ENCODE results near the gene ELF1.

DNA sequence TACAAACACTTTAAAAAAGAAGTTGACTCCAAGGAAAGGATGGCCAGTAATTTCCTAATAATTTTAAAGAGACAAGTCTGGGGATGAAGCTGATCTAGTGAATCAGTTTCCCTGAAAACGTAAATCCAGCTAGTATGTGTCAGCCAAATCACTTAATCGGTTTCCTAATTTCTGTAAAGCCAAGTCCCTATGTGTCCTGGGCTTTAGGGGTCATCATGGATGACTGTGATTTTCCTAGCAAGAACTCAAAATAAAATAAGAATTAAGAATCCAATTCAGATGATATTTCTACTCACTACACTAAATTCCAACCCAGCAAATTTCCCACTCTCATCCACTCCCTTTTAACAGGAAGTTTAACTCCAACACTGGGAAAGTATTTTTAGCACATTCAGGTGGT lies 35.9 kb downstream of the ELF1 start:
- no peak for TF ChIP-seq CTCF (IDR thresholded peaks at IDR 0.05)
- TF ChIP-seq, protein P1, sequence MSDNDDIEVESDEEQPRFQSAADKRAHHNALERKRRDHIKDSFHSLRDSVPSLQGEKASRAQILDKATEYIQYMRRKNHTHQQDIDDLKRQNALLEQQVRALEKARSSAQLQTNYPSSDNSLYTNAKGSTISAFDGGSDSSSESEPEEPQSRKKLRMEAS (IDR thresholded peaks at IDR 0.05; ENCODE audit: low read depth) = no peak
- no peak for TF ChIP-seq RFX5 (IDR thresholded peaks at IDR 0.05; ENCODE audit: low read length)
- TF ChIP-seq SMC3 (IDR thresholded peaks at IDR 0.05; ENCODE audit: low read depth, low read length) = no peak
- no peak for TF ChIP-seq USF2 (IDR thresholded peaks at IDR 0.05; ENCODE audit: borderline replicate concordance, low read depth, low read length)
- TF ChIP-seq, protein P2, sequence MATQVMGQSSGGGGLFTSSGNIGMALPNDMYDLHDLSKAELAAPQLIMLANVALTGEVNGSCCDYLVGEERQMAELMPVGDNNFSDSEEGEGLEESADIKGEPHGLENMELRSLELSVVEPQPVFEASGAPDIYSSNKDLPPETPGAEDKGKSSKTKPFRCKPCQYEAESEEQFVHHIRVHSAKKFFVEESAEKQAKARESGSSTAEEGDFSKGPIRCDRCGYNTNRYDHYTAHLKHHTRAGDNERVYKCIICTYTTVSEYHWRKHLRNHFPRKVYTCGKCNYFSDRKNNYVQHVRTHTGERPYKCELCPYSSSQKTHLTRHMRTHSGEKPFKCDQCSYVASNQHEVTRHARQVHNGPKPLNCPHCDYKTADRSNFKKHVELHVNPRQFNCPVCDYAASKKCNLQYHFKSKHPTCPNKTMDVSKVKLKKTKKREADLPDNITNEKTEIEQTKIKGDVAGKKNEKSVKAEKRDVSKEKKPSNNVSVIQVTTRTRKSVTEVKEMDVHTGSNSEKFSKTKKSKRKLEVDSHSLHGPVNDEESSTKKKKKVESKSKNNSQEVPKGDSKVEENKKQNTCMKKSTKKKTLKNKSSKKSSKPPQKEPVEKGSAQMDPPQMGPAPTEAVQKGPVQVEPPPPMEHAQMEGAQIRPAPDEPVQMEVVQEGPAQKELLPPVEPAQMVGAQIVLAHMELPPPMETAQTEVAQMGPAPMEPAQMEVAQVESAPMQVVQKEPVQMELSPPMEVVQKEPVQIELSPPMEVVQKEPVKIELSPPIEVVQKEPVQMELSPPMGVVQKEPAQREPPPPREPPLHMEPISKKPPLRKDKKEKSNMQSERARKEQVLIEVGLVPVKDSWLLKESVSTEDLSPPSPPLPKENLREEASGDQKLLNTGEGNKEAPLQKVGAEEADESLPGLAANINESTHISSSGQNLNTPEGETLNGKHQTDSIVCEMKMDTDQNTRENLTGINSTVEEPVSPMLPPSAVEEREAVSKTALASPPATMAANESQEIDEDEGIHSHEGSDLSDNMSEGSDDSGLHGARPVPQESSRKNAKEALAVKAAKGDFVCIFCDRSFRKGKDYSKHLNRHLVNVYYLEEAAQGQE (IDR thresholded peaks at IDR 0.05; ENCODE audit: low read depth, low read length) = no peak
- TF ChIP-seq MXI1 (IDR thresholded peaks at IDR 0.05; ENCODE audit: low read depth, low read length) = no peak
- TF ChIP-seq YY1 (IDR thresholded peaks at IDR 0.05; ENCODE audit: low read depth) = no peak

Measured in SK-N-SH (cell line).